ENCODE measurements around the gene SNRPA. TPM values are rescaled to one million over a fixed set of nuclear protein-coding genes. Genes with fewer than 3 reads are reported as not detected.

The SNRPA gene
- total and polyA plus RNA-seq, 2 of the 13 experiments (the other 11 are each of a cell fraction or from before 2014, with no cell fraction given) = 59.6 to 162 TPM

- in situ Hi-C loops (cut with HindIII; ENCODE audit: extremely low pct_ligation_motif_present, low pct_unique_long_range_greater_than_20kb) = no loop called here
- no peaks in the 10 kb centered on the region; a peak in 1 of 5 replicates for H3K27me3 ChIP-seq (ENCODE audit: control insufficient read depth in 1 of 2, insufficient read depth in 2 of 2, low read length in 2 of 2)
- H3K36me3 ChIP-seq (replicated peaks in 1 of 2; ENCODE audit: control insufficient read depth in 1 of 2, insufficient read depth in 2 of 2, low read length in 2 of 2) = peaks cover 3 to 4% of the 10 kb centered on the region in 2 experiments; a peak in 2 of 5 replicates
- peaks cover 30% of the 10 kb centered on the region for H3K79me2 ChIP-seq (ENCODE audit: insufficient read depth, low read length)
- H3K9me3 ChIP-seq (ENCODE audit: low read length) = no peaks in the 10 kb centered on the region
- no peak for FAIRE-seq
- peaks cover 2% of the 10 kb centered on the region; the same call in 1 of the 2 replicates for H4K20me1 ChIP-seq (ENCODE audit: insufficient read depth, low read length)
- BruUV-seq (replicated peaks) = no TSS peak
- peaks cover 62% of the 10 kb centered on the region for H3K4me1 ChIP-seq (ENCODE audit: insufficient read depth, low read length)
- ChIA-PET CTCF (ENCODE audit: low intra/inter-chr PET ratio, low total read pairs) (no interaction called here), POLR2A (interaction anchor here (1.5 to 3.5 kb wide), 6 partner anchors 8 to 374 kb away, joined by 3 to 67 read pairs (median 11); partner anchors contain the start of genes ACTMAP, RAB4B, SERTAD1 and SNRPA)
- WGBS (ENCODE audit: low lambda C conversion rate) = 11% methylated on average over 22 of the region's 40 CpGs
- ATAC-seq = no peak
- H2AFZ ChIP-seq (ENCODE audit: low read length) = no peak overlapping the region
- H3K9ac ChIP-seq (ENCODE audit: insufficient read depth, low read depth, low read length) = peak overlapping the region; percentile 90
- no peak for DNase-seq (ENCODE audit: low spot score)
- H3K4me3 ChIP-seq (replicated peaks in 1 of 3; ENCODE audit: insufficient read depth in 1 of 3, low read depth in 2 of 3, low read length in 3 of 3) = peak overlapping the region; percentile 77 to 94 (median 93)
- H3K27ac ChIP-seq (ENCODE audit: extremely low read length, insufficient read depth, low read length) = peak overlapping the region; percentile 75
- H3K4me2 ChIP-seq (ENCODE audit: low read depth, low read length) = peak overlapping the region; percentile 91
- intact Hi-C loops (cut with micrococcal nuclease; ENCODE audit: unreplicated experiment) = no loop called here
- TF ChIP-seq NR0B2 (CRISPR knock-in tag; IDR thresholded peaks at IDR 0.05) (0 out of 2 replicates have a peak, but pooled peaks have one; percentile 17), IKZF1 (IDR thresholded peaks at IDR 0.05) (no peak), RERE (CRISPR knock-in tag; IDR thresholded peaks at IDR 0.05; ENCODE audit: low read depth) (no peak), SP4 (CRISPR knock-in tag; IDR thresholded peaks at IDR 0.05) (0 out of 2 replicates have a peak, but pooled peaks have one; percentile 26), NFRKB (IDR thresholded peaks at IDR 0.05) (no peak), ZNF281 (CRISPR knock-in tag; IDR thresholded peaks at IDR 0.05; ENCODE audit: borderline replicate concordance) (0 out of 2 replicates have a peak, but pooled peaks have one; percentile 45), ZNF652 (CRISPR knock-in tag; IDR thresholded peaks at IDR 0.05; ENCODE audit: borderline replicate concordance, low read depth) (no peak), KDM2A (CRISPR knock-in tag; IDR thresholded peaks at IDR 0.05; ENCODE audit: borderline replicate concordance, low read depth) (peak; percentile 15; the same call in 1 of the 2 replicates), HOXA9 (CRISPR knock-in tag; IDR thresholded peaks at IDR 0.05; ENCODE audit: borderline replicate concordance) (no peak), ZNF44 (CRISPR knock-in tag; IDR thresholded peaks at IDR 0.05) (no peak), PREB (CRISPR knock-in tag; IDR thresholded peaks at IDR 0.05) (no peak), HIVEP1 (CRISPR knock-in tag; IDR thresholded peaks at IDR 0.05) (peak; percentile 71; the same call in 1 of the 2 replicates)
Measured at GRCh38 chr19:40799558-40800338, 48.7 kb downstream of the SNRPA start.

Measured in HepG2 (cell line).